Left kidney (tissue), 2 donors: ENCODE results near the gene IMMP2L. TPM values are rescaled to one million over a fixed set of nuclear protein-coding genes. Genes with fewer than 3 reads are reported as not detected.

Source experiments
- DNase-seq: peaks from one replicate; pipeline ENCODE4 v3.0.0-alpha.2; 2013
- polyA plus RNA-seq: library from polyadenylated mRNA; unstranded; fragments of 120-200 nt; gene quantifications from one replicate; pipeline ENCODE4 v1.2.1, GENCODE V29; 2013; ENCODE audit not compliant: insufficient read length

The IMMP2L gene
- polyA plus RNA-seq, 1 donor: 41.8 TPM

GRCh38 chr7:110623436-110623835, 938.9 kb downstream of the IMMP2L start:
- no peak for DNase-seq

- no peak for DNase-seq
Measured at GRCh38 chr7:110621289-110621688, 941.0 kb downstream of the IMMP2L start.

- DNase-seq: no peak
Measured at GRCh38 chr7:110620110-110620735, 942.1 kb downstream of the IMMP2L start.
